ELR (cell line): ENCODE measurements around the gene EPB41L4A.

ENCODE experiments used
- DNase-seq: peaks from one replicate; pipeline ENCODE4 v3.0.0-alpha.2; 2015; ENCODE audit warnings: low read depth

Gene EPB41L4A

DNA sequence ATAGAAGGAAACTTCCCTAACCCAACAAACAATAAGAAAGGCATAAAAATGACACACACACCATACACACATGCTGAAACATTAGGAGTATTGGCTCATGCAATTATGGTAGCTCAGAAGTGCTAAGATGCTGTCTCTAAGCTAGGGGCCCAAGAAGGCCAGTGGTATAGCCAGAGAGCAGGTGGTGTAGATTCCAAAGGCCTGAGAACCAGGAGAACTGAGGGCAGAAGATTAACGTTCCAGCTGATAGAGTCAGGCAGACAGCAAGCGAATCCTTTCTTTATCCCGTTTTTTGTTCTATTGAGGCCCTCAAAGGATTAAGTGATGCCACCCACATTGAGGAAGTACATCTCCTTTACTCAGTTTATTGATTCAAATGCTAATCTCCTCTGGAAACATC is 262.9 kb downstream of the EPB41L4A start:
- DNase-seq = no peak

DNA sequence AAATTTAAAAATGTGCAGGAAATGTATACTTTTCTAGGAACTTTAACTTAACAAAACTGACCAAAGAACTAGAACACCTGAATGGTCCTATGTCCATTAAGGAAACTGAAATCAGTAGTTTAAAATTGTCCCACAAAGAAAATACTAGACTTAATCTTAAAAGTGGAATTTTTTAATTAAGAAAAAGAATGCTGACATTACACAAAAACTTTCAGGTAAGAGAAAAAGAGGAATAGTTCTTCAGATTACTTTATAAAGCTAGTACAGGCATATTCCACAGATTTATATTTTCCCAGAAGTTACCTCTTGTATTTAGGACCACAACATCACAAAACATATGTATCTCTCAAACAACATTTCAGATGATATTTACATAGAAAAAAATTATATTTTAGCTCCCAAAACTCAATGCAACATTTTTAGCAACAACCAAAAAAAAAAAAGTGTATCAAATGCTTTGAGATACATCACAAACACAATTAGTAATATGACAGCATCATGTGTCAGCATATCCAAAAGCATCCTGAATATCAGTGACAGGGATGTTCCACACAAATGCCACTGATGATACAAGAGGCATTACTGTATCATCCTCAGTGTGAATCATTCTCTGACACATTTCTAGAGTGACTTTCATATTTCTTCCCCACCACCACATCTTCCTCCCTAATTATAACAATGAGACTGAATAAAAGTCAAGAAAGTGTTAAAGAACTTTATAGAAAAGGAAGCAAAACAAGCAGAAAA is 264.0 kb downstream of the EPB41L4A start:
- peak; percentile 73 for DNase-seq

- DNase-seq = no peak
Observed at GRCh38 chr5:112149727-112150126, 269.4 kb downstream of the EPB41L4A start.

GRCh38 chr5:112146323-112147226 is 272.5 kb downstream of the EPB41L4A start:
- DNase-seq = peak; percentile 79

DNA sequence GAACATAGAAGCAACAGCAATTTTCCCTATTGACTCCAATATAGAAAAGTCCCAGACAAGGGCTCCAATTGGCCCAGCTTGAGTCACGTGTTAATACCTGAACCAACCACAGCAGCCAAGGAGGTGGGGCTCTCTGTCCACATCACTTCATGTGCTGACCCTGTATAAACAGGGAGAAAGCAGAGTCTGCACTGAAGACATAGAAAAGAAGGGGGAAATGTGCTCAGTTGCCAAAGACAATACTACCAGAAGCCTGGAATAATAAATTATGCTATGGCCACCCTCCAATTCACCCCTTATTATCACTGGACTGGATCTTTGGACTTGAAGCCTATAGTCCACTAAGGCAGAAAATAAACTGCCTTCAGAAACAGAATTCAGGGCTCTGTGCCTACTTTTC is 275.4 kb downstream of the EPB41L4A start:
- DNase-seq = no peak

- no peak for DNase-seq
Observed at GRCh38 chr5:112142769-112143270, 276.3 kb downstream of the EPB41L4A start.

DNA sequence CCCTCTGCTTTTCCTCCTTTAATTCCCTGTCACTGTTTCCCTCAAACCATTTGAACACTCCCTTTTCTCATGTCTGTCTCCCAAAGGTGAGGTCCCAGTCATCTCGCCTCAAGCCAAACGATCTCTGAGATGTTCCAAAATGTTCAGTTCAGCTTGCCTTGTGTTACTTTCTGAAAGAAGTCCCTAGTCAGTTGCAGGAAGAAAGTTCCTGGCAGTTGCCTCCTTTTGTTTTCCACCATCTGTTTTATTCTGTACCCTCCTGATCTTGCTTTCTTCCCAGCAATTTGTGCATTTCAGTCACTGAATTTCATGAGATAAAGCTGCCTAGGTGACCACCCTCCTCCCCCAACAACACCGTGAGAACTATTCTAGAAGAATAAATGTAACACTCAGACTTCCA is 277.5 kb downstream of the EPB41L4A start:
- no peak for DNase-seq

DNA sequence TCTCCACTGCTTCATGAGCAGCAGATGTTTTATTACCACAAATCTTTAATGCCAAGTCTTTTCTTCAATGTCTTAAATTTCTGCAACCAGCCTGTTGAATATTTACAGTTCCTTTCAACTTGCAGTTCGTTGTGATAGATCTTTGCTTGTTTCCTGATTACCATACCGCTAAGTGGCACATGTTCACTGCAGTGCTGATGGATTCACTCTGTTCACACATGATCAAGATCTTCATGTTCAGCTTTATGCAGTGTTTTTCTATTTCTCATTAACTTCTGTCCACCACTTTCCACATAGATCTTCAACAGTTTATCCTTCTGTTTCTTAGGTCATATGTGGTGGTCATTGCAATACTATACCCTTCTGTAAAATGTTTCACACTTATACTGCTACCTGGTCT is 280.6 kb downstream of the EPB41L4A start:
- no peak for DNase-seq

DNA sequence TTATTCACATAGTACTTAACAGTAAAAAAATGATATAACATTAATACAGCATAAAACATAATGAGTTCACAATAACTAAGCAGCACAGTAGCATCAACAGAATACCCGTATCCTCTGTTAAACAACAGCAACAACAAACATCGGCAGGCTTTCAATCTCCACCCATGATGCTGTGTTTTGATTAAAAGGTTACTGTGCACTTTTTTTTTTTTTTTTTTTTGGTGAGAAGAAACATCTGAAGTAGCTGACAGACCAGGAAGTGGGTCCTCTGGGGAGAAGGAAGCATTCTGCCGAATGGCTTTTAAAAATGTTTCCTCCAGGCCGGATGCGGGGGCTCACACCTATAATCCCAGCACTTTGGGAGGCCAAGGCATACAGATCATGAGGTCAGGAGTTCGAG is 282.3 kb downstream of the EPB41L4A start:
- DNase-seq = no peak

DNA sequence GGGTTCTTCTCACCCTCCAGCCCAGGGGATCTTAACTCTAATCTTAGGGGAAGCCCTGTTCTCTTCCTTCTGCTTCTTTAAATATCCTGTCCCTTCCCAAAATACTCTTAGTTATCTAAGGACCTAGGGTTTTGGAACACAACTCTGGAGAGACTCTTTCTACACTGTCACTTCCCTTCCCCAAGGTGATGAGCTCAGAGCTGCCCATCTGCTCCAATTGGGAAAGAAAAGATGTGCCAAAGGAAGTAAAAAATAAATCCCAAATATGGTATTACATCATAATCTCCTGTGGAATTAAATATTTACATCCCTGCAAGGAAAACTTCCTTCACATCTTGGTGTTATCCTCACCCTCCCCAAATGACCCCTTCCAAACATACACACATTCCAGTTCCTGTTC is 291.2 kb downstream of the EPB41L4A start:
- DNase-seq = no peak

GRCh38 chr5:112126982-112127381 is 292.1 kb downstream of the EPB41L4A start:
- no peak for DNase-seq

- DNase-seq = no peak
Observed at GRCh38 chr5:112125903-112126302, 293.2 kb downstream of the EPB41L4A start.

DNA sequence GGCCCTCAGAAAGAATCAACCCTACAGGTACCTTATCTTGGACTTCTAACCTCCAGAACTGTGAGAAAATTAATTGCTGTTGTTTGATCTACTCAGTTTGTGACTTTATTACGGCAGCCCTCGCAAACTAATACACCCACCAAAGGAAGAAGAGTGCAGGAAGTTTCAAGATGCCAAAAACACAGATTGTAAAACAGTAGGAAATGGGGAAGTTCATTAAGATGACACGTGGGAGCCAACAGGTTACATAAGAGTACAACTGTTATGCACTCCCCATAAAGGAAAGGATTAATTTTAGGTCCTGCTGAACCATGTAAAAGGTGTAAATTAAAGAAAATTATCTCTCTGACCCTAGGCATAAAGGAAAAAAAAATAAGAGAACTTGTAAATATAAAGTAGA is 294.3 kb downstream of the EPB41L4A start:
- DNase-seq = no peak

GRCh38 chr5:112123086-112123485 is 296.0 kb downstream of the EPB41L4A start:
- no peak for DNase-seq

DNA sequence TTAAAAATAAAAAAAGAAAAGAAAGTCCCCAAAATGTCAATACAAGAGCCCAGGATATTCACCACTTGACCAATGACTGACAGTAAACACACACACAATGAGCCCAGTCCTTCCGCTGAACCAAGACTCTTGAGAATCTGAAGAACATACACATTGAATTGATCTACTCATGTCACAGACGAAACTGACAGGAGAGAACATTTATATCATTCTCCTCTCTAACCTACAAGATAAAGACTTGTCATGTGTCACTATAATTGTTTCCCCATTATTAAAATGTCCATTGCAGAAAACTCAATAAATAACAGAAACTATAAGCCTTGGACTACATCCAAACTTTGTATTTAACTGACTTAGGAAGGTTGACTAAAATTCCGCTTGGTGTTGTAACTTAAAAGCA is 296.7 kb downstream of the EPB41L4A start:
- DNase-seq = no peak

- DNase-seq = no peak
Observed at GRCh38 chr5:112121258-112121657, 297.8 kb downstream of the EPB41L4A start.

DNA sequence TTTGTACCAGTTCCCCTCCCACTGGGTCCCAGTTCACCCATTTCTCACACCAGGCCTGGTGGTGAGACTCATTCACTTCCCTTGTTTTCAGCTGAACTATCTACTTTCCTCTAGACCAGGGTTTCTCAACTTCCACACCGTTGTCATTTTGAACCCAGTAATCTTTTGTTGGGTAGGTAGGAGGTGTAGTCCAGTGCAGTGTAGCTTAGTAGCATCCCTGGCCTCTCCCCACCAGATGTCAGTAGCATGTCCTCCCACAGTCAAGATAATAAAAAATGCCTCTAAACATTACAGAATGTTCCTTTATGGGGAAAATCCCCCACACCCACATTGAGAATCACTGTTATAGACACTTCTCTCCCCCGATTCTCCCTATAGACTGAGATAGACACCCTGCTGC is 299.1 kb downstream of the EPB41L4A start:
- no peak for DNase-seq

- no peak for DNase-seq
Observed at GRCh38 chr5:112119508-112119907, 299.6 kb downstream of the EPB41L4A start.

DNA sequence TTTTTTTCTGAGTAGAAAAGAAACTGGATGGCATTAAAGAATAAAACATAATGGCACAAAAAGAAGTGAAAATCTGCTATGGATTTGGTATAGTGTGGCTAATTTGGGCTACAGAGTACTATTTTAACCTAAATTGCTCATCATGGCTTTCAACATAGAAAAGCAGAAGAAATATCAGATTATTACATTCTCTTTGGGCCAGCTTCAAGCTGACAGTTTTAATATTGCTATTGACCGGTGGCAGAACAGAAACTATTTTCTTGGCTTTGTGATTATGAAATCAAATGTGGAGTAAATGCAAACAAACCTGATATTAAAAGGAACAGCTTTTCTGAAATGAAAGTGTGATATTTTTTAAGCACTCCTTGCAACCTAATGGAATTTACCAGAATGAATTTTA is 301.5 kb downstream of the EPB41L4A start:
- DNase-seq = no peak

GRCh38 chr5:112116371-112116770 is 302.7 kb downstream of the EPB41L4A start:
- DNase-seq = no peak

- DNase-seq = no peak
Observed at GRCh38 chr5:112113565-112113964, 305.5 kb downstream of the EPB41L4A start.
